ENCODE results near the gene POLA1.
"Not testable (repeated sequence)": the region's sequence is repeated elsewhere in the genome, so short reads cannot be mapped to it uniquely, and the experiment has no call there.

POLA1 gene

GRCh38 chrX:24767557-24767956 lies 73.8 kb downstream of the POLA1 start:
- H3K36me3 ChIP-seq (ENCODE audit: control insufficient read depth, insufficient read depth, low read length), result peaks cover 9% of the 10 kb centered on the region

GRCh38 chrX:24768556-24768955 lies 74.8 kb downstream of the POLA1 start:
- H3K4me1 ChIP-seq (ENCODE audit: control insufficient read depth, insufficient read depth, low read length), result no peaks in the 10 kb centered on the region
- H3K9me3 ChIP-seq (ENCODE audit: control insufficient read depth, insufficient read depth, low read length), result no peaks in the 10 kb centered on the region
- H3K27me3 ChIP-seq (ENCODE audit: control insufficient read depth, insufficient read depth, low read length), result no peaks in the 10 kb centered on the region
- H3K9ac ChIP-seq (ENCODE audit: low read depth, low read length), result no peak overlapping the region
- peaks cover 9% of the 10 kb centered on the region for H3K36me3 ChIP-seq (ENCODE audit: control insufficient read depth, insufficient read depth, low read length)
- H3K4me3 ChIP-seq (ENCODE audit: low read depth, low read length), result no peak overlapping the region

More at GRCh38 chrX:24767557-24767956, 73.8 kb downstream of the POLA1 start:
- Histone ChIP-seq H3K4me1 (ENCODE audit: control insufficient read depth, insufficient read depth, low read length) (no peaks in the 10 kb centered on the region), H3K9me3 (ENCODE audit: control insufficient read depth, insufficient read depth, low read length) (no peaks in the 10 kb centered on the region), H3K4me3 (ENCODE audit: low read depth, low read length) (no peak overlapping the region), H3K27me3 (ENCODE audit: control insufficient read depth, insufficient read depth, low read length) (no peaks in the 10 kb centered on the region), H3K9ac (ENCODE audit: low read depth, low read length) (no peak overlapping the region)

- no peaks in the 10 kb centered on the region for H3K9me3 ChIP-seq (ENCODE audit: control insufficient read depth, insufficient read depth, low read length)
- no peak overlapping the region for H3K4me3 ChIP-seq (ENCODE audit: low read depth, low read length)
- no peak overlapping the region for H3K9ac ChIP-seq (ENCODE audit: low read depth, low read length)
- peaks cover 2% of the 10 kb centered on the region for H3K36me3 ChIP-seq (ENCODE audit: control insufficient read depth, insufficient read depth, low read length)
- no peaks in the 10 kb centered on the region for H3K4me1 ChIP-seq (ENCODE audit: control insufficient read depth, insufficient read depth, low read length)
- H3K27me3 ChIP-seq (ENCODE audit: control insufficient read depth, insufficient read depth, low read length), result no peaks in the 10 kb centered on the region
Measured at GRCh38 chrX:24774650-24775049, 80.9 kb downstream of the POLA1 start.

- Histone ChIP-seq H3K36me3 (ENCODE audit: control insufficient read depth, insufficient read depth, low read length) (no peaks in the 10 kb centered on the region), H3K9ac (ENCODE audit: low read depth, low read length) (no peak overlapping the region)
Measured at GRCh38 chrX:24775891-24776290, 82.2 kb downstream of the POLA1 start.

GRCh38 chrX:24777660-24778059 lies 83.9 kb downstream of the POLA1 start:
- H3K4me1 ChIP-seq (ENCODE audit: control insufficient read depth, insufficient read depth, low read length), result no peaks in the 10 kb centered on the region
- no peak overlapping the region for H3K4me3 ChIP-seq (ENCODE audit: low read depth, low read length)
- H3K9ac ChIP-seq (ENCODE audit: low read depth, low read length), result no peak overlapping the region
- no peaks in the 10 kb centered on the region for H3K27me3 ChIP-seq (ENCODE audit: control insufficient read depth, insufficient read depth, low read length)
- no peaks in the 10 kb centered on the region for H3K36me3 ChIP-seq (ENCODE audit: control insufficient read depth, insufficient read depth, low read length)
- H3K9me3 ChIP-seq (ENCODE audit: control insufficient read depth, insufficient read depth, low read length), result no peaks in the 10 kb centered on the region

More at GRCh38 chrX:24775891-24776290, 82.2 kb downstream of the POLA1 start:
- H3K4me3 ChIP-seq (ENCODE audit: low read depth, low read length), result no peak overlapping the region
- no peaks in the 10 kb centered on the region for H3K27me3 ChIP-seq (ENCODE audit: control insufficient read depth, insufficient read depth, low read length)
- no peaks in the 10 kb centered on the region for H3K4me1 ChIP-seq (ENCODE audit: control insufficient read depth, insufficient read depth, low read length)
- no peaks in the 10 kb centered on the region for H3K9me3 ChIP-seq (ENCODE audit: control insufficient read depth, insufficient read depth, low read length)

- H3K9me3 ChIP-seq (ENCODE audit: control insufficient read depth, insufficient read depth, low read length), result no peaks in the 10 kb centered on the region
- H3K4me3 ChIP-seq (ENCODE audit: low read depth, low read length), result no peak overlapping the region
- H3K4me1 ChIP-seq (ENCODE audit: control insufficient read depth, insufficient read depth, low read length), result no peaks in the 10 kb centered on the region
- no peaks in the 10 kb centered on the region for H3K27me3 ChIP-seq (ENCODE audit: control insufficient read depth, insufficient read depth, low read length)
- H3K9ac ChIP-seq (ENCODE audit: low read depth, low read length), result no peak overlapping the region
- H3K36me3 ChIP-seq (ENCODE audit: control insufficient read depth, insufficient read depth, low read length), result no peaks in the 10 kb centered on the region
Measured at GRCh38 chrX:24782011-24782410, 88.3 kb downstream of the POLA1 start.

- Histone ChIP-seq H3K27me3 (ENCODE audit: control insufficient read depth, insufficient read depth, low read length) (no peaks in the 10 kb centered on the region), H3K9ac (ENCODE audit: low read depth, low read length) (no peak overlapping the region), H3K4me1 (ENCODE audit: control insufficient read depth, insufficient read depth, low read length) (peaks cover 10% of the 10 kb centered on the region), H3K4me3 (ENCODE audit: low read depth, low read length) (no peak overlapping the region), H3K36me3 (ENCODE audit: control insufficient read depth, insufficient read depth, low read length) (no peaks in the 10 kb centered on the region), H3K9me3 (ENCODE audit: control insufficient read depth, insufficient read depth, low read length) (no peaks in the 10 kb centered on the region)
Measured at GRCh38 chrX:24789047-24789446, 95.3 kb downstream of the POLA1 start.

- Histone ChIP-seq H3K27me3 (ENCODE audit: control insufficient read depth, insufficient read depth, low read length) (no peaks in the 10 kb centered on the region), H3K9me3 (ENCODE audit: control insufficient read depth, insufficient read depth, low read length) (no peaks in the 10 kb centered on the region), H3K36me3 (ENCODE audit: control insufficient read depth, insufficient read depth, low read length) (no peaks in the 10 kb centered on the region), H3K4me1 (ENCODE audit: control insufficient read depth, insufficient read depth, low read length) (peaks cover 10% of the 10 kb centered on the region), H3K9ac (ENCODE audit: low read depth, low read length) (no peak overlapping the region), H3K4me3 (ENCODE audit: low read depth, low read length) (no peak overlapping the region)
Measured at GRCh38 chrX:24790166-24790565, 96.4 kb downstream of the POLA1 start.

- no peak overlapping the region for H3K9ac ChIP-seq (ENCODE audit: low read depth, low read length)
- H3K36me3 ChIP-seq (ENCODE audit: control insufficient read depth, insufficient read depth, low read length), result no peaks in the 10 kb centered on the region
- H3K4me1 ChIP-seq (ENCODE audit: control insufficient read depth, insufficient read depth, low read length), result no peaks in the 10 kb centered on the region
- no peaks in the 10 kb centered on the region for H3K9me3 ChIP-seq (ENCODE audit: control insufficient read depth, insufficient read depth, low read length)
- no peaks in the 10 kb centered on the region for H3K27me3 ChIP-seq (ENCODE audit: control insufficient read depth, insufficient read depth, low read length)
- H3K4me3 ChIP-seq (ENCODE audit: low read depth, low read length), result no peak overlapping the region
Measured at GRCh38 chrX:24796204-24796603, 102.5 kb downstream of the POLA1 start.

- no peaks in the 10 kb centered on the region for H3K9me3 ChIP-seq (ENCODE audit: control insufficient read depth, insufficient read depth, low read length)
- no peak overlapping the region for H3K9ac ChIP-seq (ENCODE audit: low read depth, low read length)
- no peaks in the 10 kb centered on the region for H3K4me1 ChIP-seq (ENCODE audit: control insufficient read depth, insufficient read depth, low read length)
- no peaks in the 10 kb centered on the region for H3K36me3 ChIP-seq (ENCODE audit: control insufficient read depth, insufficient read depth, low read length)
- H3K4me3 ChIP-seq (ENCODE audit: low read depth, low read length), result no peak overlapping the region
- no peaks in the 10 kb centered on the region for H3K27me3 ChIP-seq (ENCODE audit: control insufficient read depth, insufficient read depth, low read length)
Measured at GRCh38 chrX:24799078-24799477, 105.4 kb downstream of the POLA1 start.

- Histone ChIP-seq H3K36me3 (ENCODE audit: control insufficient read depth, insufficient read depth, low read length) (no peaks in the 10 kb centered on the region), H3K27me3 (ENCODE audit: control insufficient read depth, insufficient read depth, low read length) (no peaks in the 10 kb centered on the region), H3K9me3 (ENCODE audit: control insufficient read depth, insufficient read depth, low read length) (no peaks in the 10 kb centered on the region), H3K4me1 (ENCODE audit: control insufficient read depth, insufficient read depth, low read length) (no peaks in the 10 kb centered on the region), H3K9ac (ENCODE audit: low read depth, low read length) (no peak overlapping the region), H3K4me3 (ENCODE audit: low read depth, low read length) (no peak overlapping the region)
Measured at GRCh38 chrX:24799565-24799964, 105.8 kb downstream of the POLA1 start.

- Histone ChIP-seq H3K27me3 (ENCODE audit: control insufficient read depth, insufficient read depth, low read length) (no peaks in the 10 kb centered on the region), H3K9me3 (ENCODE audit: control insufficient read depth, insufficient read depth, low read length) (no peaks in the 10 kb centered on the region), H3K9ac (ENCODE audit: low read depth, low read length) (no peak overlapping the region), H3K36me3 (ENCODE audit: control insufficient read depth, insufficient read depth, low read length) (no peaks in the 10 kb centered on the region), H3K4me3 (ENCODE audit: low read depth, low read length) (no peak overlapping the region), H3K4me1 (ENCODE audit: control insufficient read depth, insufficient read depth, low read length) (no peaks in the 10 kb centered on the region)
Measured at GRCh38 chrX:24805201-24805600, 111.5 kb downstream of the POLA1 start.

GRCh38 chrX:24819807-24820206 lies 126.1 kb downstream of the POLA1 start:
- not testable (repeated sequence) for H3K36me3 ChIP-seq (ENCODE audit: control insufficient read depth, insufficient read depth, low read length); H3K9ac ChIP-seq (ENCODE audit: low read depth, low read length); H3K9me3 ChIP-seq (ENCODE audit: control insufficient read depth, insufficient read depth, low read length); H3K4me1 ChIP-seq (ENCODE audit: control insufficient read depth, insufficient read depth, low read length); H3K4me3 ChIP-seq (ENCODE audit: low read depth, low read length); H3K27me3 ChIP-seq (ENCODE audit: control insufficient read depth, insufficient read depth, low read length)

Data from iPS-15b (cell line).